ENCODE data around the gene TGM3.

TGM3 gene

GRCh38 chr20:2382833-2383232, 87.0 kb downstream of the TGM3 start:
- no peak for DNase-seq (ENCODE audit: low spot score)

DNA sequence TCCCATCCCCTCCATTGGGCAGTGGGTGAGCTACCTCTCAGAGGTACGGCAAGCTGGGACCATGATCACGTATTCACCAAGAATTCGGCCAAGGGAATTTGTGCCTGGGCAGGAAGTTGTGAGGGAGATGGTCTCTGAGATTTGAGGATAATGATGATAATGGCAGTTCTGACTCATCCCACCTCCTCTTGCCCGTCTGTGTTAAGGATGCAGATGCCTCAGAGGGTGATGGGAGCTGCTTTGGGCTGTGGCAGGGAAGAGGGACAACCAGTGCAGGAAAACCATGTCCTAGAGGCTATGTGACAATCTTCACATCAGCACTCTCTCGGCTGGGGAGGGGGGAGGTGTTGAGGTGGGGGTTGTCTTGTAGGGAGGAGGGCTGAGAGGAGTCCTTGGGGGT, 89.2 kb downstream of the TGM3 start:
- no peak for DNase-seq (ENCODE audit: low spot score)

- no peak for DNase-seq (ENCODE audit: low spot score)
These were observed 89.7 kb downstream of the TGM3 start for GRCh38 chr20:2385496-2385895.

DNA sequence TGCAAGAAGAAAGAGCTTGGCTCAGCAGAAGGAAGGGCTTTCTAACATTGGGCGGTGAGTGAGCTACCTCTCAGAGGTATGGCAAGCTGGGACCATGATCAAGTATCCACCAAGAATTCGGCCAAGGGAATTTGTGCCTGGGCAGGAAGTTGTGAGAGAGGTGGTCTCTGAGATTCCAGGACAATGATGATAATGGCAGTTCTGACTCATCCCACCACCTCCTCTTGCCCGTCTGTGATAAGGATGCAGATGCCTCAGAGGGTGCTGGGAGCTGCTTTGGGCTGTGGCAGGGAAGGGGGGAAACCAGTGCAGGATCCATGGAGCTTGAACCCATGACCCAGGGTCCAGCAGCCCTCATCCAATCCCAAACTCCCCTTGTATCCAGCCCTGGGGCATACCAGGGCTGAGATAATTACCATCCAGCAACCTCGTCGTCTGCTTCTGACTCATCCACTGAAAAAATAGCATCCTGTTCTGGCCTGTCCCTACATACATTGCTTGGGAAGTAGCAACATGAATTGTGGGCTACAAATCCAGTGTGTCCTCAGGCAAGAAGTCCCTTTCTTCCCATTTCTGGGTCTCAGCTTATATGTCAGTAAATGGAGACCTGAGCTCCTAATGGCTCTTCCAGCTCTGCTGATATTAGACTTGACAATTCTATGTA, 90.8 kb downstream of the TGM3 start:
- DNase-seq (ENCODE audit: low spot score) = no peak

DNA sequence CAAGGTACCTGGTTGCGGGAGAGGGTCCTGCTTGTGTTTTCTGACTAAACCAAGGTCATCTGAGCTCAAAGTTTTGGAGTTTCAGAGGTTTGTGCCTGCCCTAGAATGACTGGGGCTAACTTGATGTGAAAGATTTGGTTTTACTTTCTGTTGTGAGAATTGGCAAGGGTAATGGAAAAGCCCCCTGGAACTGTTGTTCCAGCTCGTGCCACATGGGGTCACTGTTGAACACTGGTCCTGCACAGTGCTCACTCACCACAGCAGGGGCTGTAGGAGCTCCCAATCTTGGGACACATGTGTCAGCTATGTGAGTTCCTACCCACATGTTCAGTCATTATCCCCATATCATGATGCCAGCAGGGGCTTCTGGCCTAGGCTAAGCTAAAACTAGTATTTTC, 91.4 kb downstream of the TGM3 start:
- peak; percentile 6 for DNase-seq (ENCODE audit: low spot score)

GRCh38 chr20:2387580-2387979, 91.8 kb downstream of the TGM3 start:
- no peak for DNase-seq (ENCODE audit: low spot score)
